Trophoblast cell (in vitro differentiated cells and primary cell): ENCODE measurements around the gene YWHAH.
A peak's percentile ranks its signal among the peaks of the same experiment; 100 is the strongest.

Source experiments
- DNase-seq, 2 donors: peaks; one replicate each; pipeline ENCODE4 v3.0.0-alpha.2; 2016
- H2AFZ ChIP-seq: 2 replicates; pipeline ENCODE4 v1.6.1; 2013; ENCODE audit warnings: low read length, moderate library complexity, mild to moderate bottlenecking; ENCODE audit not compliant: insufficient read depth, poor library complexity
- H2AK5ac ChIP-seq: 2 replicates; pipeline ENCODE4 v1.6.1; 2013; ENCODE audit warnings: mild to moderate bottlenecking, low read length
- H2BK120ac ChIP-seq: 2 replicates; pipeline ENCODE4 v1.6.1; 2013; ENCODE audit warnings: low read length, mild to moderate bottlenecking, moderate library complexity; ENCODE audit not compliant: insufficient read depth, poor library complexity
- H2BK12ac ChIP-seq: 2 replicates; pipeline ENCODE4 v1.6.1; 2013; ENCODE audit warnings: mild to moderate bottlenecking, low read length, moderate library complexity
- H2BK5ac ChIP-seq: 2 replicates; pipeline ENCODE4 v1.6.1; 2013; ENCODE audit warnings: low read length, low read depth, moderate library complexity, mild to moderate bottlenecking; ENCODE audit not compliant: poor library complexity
- H3K14ac ChIP-seq: 2 replicates; pipeline ENCODE4 v1.6.1; 2013; ENCODE audit warnings: mild to moderate bottlenecking, low read length
- H3K18ac ChIP-seq: 2 replicates; pipeline ENCODE4 v1.6.1; 2013; ENCODE audit warnings: mild to moderate bottlenecking, low read length
- H3K23ac ChIP-seq: 2 replicates; pipeline ENCODE4 v1.6.1; 2013; ENCODE audit warnings: low read length
- H3K27ac ChIP-seq: 2 replicates; pipeline ENCODE4 v1.5.1; 2013; ENCODE audit warnings: low read depth, mild to moderate bottlenecking, inconsistent platforms, low read length, moderate library complexity
- H3K27me3 ChIP-seq: 2 replicates; pipeline ENCODE4 v1.6.1; 2013; ENCODE audit warnings: inconsistent platforms, mild to moderate bottlenecking, low read length, moderate library complexity; ENCODE audit not compliant: insufficient read depth
- H3K36me3 ChIP-seq, 2 experiments: 1 replicate in 1 of 2; 2 replicates in 1 of 2; pipeline ENCODE4 v1.6.1; 2013; ENCODE audit warnings: low read length in 2 of 2, mild to moderate bottlenecking in 2 of 2, moderate library complexity in 1 of 2; ENCODE audit not compliant: insufficient read depth in 2 of 2, control insufficient read depth in 1 of 2
- H3K4ac ChIP-seq: 2 replicates; pipeline ENCODE4 v1.6.1; 2013; ENCODE audit warnings: low read depth, mild to moderate bottlenecking, low read length, moderate library complexity
- H3K4me1 ChIP-seq, 2 experiments: 1 replicate in 1 of 2; 2 replicates in 1 of 2; pipeline ENCODE4 v1.6.1; 2013; ENCODE audit warnings: low read length in 2 of 2, mild to moderate bottlenecking in 2 of 2, moderate library complexity in 1 of 2; ENCODE audit not compliant: insufficient read depth in 2 of 2, control insufficient read depth in 1 of 2
- H3K4me2 ChIP-seq: 2 replicates; pipeline ENCODE4 v1.6.1; 2013; ENCODE audit warnings: inconsistent platforms, mild to moderate bottlenecking, low read length, moderate library complexity
- H3K4me3 ChIP-seq: 2 replicates; pipeline ENCODE4 v1.5.1; 2013; ENCODE audit warnings: mild to moderate bottlenecking, low read depth, low read length, inconsistent platforms
- H3K79me1 ChIP-seq: one replicate; pipeline ENCODE4 v1.6.1; 2013; ENCODE audit warnings: low read length
- H3K79me2 ChIP-seq: 2 replicates; pipeline ENCODE4 v1.6.1; 2013; ENCODE audit warnings: low read length, mild to moderate bottlenecking; ENCODE audit not compliant: control insufficient read depth, insufficient read depth, poor library complexity
- H3K9ac ChIP-seq: 2 replicates; pipeline ENCODE4 v1.6.1; 2013; ENCODE audit warnings: mild to moderate bottlenecking, low read length
- H3K9me3 ChIP-seq: 2 replicates; pipeline ENCODE4 v1.6.1; 2013; ENCODE audit warnings: low read depth, mild to moderate bottlenecking, control low read depth, inconsistent platforms, low read length; ENCODE audit not compliant: insufficient read depth
- H4K12ac ChIP-seq: 2 replicates; pipeline ENCODE4 v1.6.1; 2013; ENCODE audit warnings: low read depth, mild to moderate bottlenecking, low read length, moderate library complexity
- H4K8ac ChIP-seq: 2 replicates; pipeline ENCODE4 v1.6.1; 2013; ENCODE audit warnings: low read depth, mild to moderate bottlenecking, low read length, moderate library complexity
- H4K91ac ChIP-seq: one replicate; pipeline ENCODE4 v1.6.1; 2013; ENCODE audit warnings: low read depth, mild to moderate bottlenecking, low read length, moderate library complexity
- WGBS: extraction: QIAGEN DNeasy Blood & Tissue Kit; methylation state at CpG from one replicate; pipeline ENCODE4 v1.1.7; 2013; ENCODE audit warnings: missing lambda C conversion rate; ENCODE audit not compliant: insufficient read length, insufficient coverage; ENCODE audit errors: extremely low coverage; 5-methylcytosine and 5-hydroxymethylcytosine counted together

The YWHAH gene

DNA sequence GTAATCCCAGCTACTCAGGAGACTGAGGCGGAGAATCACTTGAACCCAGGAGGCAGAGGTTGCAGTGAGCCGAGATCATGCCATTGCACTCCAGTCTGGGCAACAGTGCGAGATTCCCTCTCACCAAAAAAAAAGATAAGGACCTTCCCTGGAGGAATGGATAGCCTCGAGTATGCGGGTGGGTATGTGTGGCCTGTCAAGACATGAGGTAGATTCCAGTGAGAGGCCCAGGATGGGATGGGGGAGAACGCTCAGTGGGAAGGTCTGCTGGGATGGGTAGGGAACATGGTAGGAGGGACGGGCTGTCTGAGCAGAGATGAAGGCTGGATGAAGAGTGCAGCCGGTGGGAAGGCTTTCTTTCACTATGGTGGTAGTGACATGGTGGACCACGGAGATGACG, 39.0 kb upstream of the YWHAH start:
- H3K9ac ChIP-seq, result no peak overlapping the region
- H2BK5ac ChIP-seq, result no peak overlapping the region
- no peak overlapping the region for H3K23ac ChIP-seq
- H3K27me3 ChIP-seq, result no peaks in the 10 kb centered on the region
- H3K9me3 ChIP-seq, result no peaks in the 10 kb centered on the region
- no peak overlapping the region for H4K91ac ChIP-seq
- no peak overlapping the region for H2BK120ac ChIP-seq
- no peak overlapping the region for H2AK5ac ChIP-seq
- no peaks in the 10 kb centered on the region for H3K79me1 ChIP-seq
- H3K4me1 ChIP-seq, result peaks cover 0 to 2% of the 10 kb centered on the region in 2 experiments
- H3K36me3 ChIP-seq, result peaks cover 20 to 24% of the 10 kb centered on the region in 2 experiments
- no peaks in the 10 kb centered on the region for H3K79me2 ChIP-seq
- no peak overlapping the region for H3K27ac ChIP-seq
- H2AFZ ChIP-seq, result no peak overlapping the region
- no peak overlapping the region for H2BK12ac ChIP-seq
- no peak overlapping the region for H3K14ac ChIP-seq
- no peak overlapping the region for H3K18ac ChIP-seq
- H3K4ac ChIP-seq, result no peak overlapping the region
- H4K8ac ChIP-seq, result no peak overlapping the region
- DNase-seq, result peak; percentile 35 to 67
- no peak overlapping the region for H3K4me3 ChIP-seq
- H4K12ac ChIP-seq, result no peak overlapping the region
- H3K4me2 ChIP-seq, result no peak overlapping the region
- no CpG with 5 or more reads among the region's 10 CpGs for WGBS

GRCh38 chr22:31906086-31906485, 38.2 kb upstream of the YWHAH start:
- H2BK12ac ChIP-seq, result no peak overlapping the region
- no peak overlapping the region for H4K91ac ChIP-seq
- H3K4me1 ChIP-seq, result peaks cover 0 to 2% of the 10 kb centered on the region in 2 experiments
- no CpG with 5 or more reads among the region's 16 CpGs for WGBS
- no peak overlapping the region for H3K4me3 ChIP-seq
- no peak overlapping the region for H3K18ac ChIP-seq
- no peak overlapping the region for H3K23ac ChIP-seq
- no peak overlapping the region for H4K8ac ChIP-seq
- H3K27ac ChIP-seq, result no peak overlapping the region
- H2AFZ ChIP-seq, result no peak overlapping the region
- no peak overlapping the region for H3K4ac ChIP-seq
- no peaks in the 10 kb centered on the region for H3K79me1 ChIP-seq
- no peak overlapping the region for H3K14ac ChIP-seq
- H2BK120ac ChIP-seq, result no peak overlapping the region
- no peak overlapping the region for H3K4me2 ChIP-seq
- no peaks in the 10 kb centered on the region for H3K79me2 ChIP-seq
- no peak overlapping the region for H3K9ac ChIP-seq
- H3K9me3 ChIP-seq, result no peaks in the 10 kb centered on the region
- H2AK5ac ChIP-seq, result no peak overlapping the region
- H4K12ac ChIP-seq, result no peak overlapping the region
- peaks cover 20 to 24% of the 10 kb centered on the region in 2 experiments for H3K36me3 ChIP-seq
- no peak overlapping the region for H2BK5ac ChIP-seq
- H3K27me3 ChIP-seq, result no peaks in the 10 kb centered on the region
- DNase-seq, result no peak

DNA sequence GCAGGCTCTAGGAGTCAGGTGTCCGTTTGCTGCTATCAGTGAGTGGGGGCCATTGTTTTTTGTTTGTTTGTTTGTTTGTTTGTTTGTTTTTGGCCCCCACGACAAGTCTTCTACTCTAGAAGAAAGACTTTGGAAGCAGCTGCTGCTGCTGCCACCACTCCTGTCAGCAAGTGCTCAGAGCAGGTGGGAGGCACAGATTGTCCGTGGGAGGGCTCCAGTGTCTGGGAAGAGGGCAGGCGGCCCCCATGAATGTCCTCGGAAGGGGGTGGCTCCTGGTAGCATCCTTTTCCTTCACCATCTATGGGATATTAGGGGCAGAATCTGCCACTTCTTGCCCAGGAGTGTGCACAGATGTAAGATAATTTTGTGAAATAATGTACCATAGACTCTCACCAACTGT, 37.8 kb upstream of the YWHAH start:
- WGBS, result no CpG with 5 or more reads among the region's 5 CpGs
- Histone ChIP-seq H4K8ac (no peak overlapping the region), H3K27ac (no peak overlapping the region), H2AK5ac (no peak overlapping the region), H4K91ac (no peak overlapping the region), H3K9ac (no peak overlapping the region), H3K79me2 (no peaks in the 10 kb centered on the region), H3K14ac (no peak overlapping the region), H3K4ac (no peak overlapping the region), H3K36me3 (peaks cover 20 to 24% of the 10 kb centered on the region in 2 experiments), H4K12ac (no peak overlapping the region), H3K4me1 (peaks cover 0 to 2% of the 10 kb centered on the region in 2 experiments), H3K18ac (no peak overlapping the region), H2BK5ac (no peak overlapping the region), H3K4me3 (no peak overlapping the region), H3K23ac (no peak overlapping the region), H3K4me2 (no peak overlapping the region), H3K9me3 (no peaks in the 10 kb centered on the region), H2AFZ (no peak overlapping the region), H3K79me1 (no peaks in the 10 kb centered on the region), H2BK120ac (no peak overlapping the region), H3K27me3 (no peaks in the 10 kb centered on the region), H2BK12ac (no peak overlapping the region)
- DNase-seq, result no peak

DNA sequence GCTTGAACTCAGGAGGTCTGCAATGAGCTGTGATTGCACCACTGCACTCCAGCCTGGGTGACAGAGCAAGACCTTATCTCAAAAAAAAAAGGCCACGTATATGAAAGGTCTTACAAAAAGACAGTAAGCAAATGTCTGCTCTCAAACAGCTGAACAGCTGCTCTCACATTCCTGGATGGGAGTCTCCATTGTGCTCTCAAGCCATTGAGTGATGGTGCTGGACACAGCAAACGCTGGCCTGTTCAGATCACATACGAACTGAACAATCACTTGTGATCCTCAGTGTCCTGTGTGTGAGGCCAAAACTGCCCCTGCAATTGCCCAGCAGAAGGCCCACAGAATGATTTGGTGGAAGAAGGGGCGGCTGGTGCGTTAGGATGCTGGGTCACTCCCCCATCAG, 34.4 kb upstream of the YWHAH start:
- H3K9me3 ChIP-seq, result no peaks in the 10 kb centered on the region

More for the DNA sequence above, 34.4 kb upstream of the YWHAH start:
- WGBS, result no CpG with 5 or more reads among the region's 5 CpGs
- H3K18ac ChIP-seq, result no peak overlapping the region
- no peak overlapping the region for H2BK120ac ChIP-seq
- no peak for DNase-seq
- no peak overlapping the region for H2AFZ ChIP-seq
- no peak overlapping the region for H2AK5ac ChIP-seq
- H2BK12ac ChIP-seq, result no peak overlapping the region
- peaks cover 12 to 15% of the 10 kb centered on the region in 2 experiments for H3K36me3 ChIP-seq
- H2BK5ac ChIP-seq, result no peak overlapping the region
- no peak overlapping the region for H3K9ac ChIP-seq
- no peaks in the 10 kb centered on the region for H3K79me2 ChIP-seq
- H3K23ac ChIP-seq, result no peak overlapping the region
- no peak overlapping the region for H3K4ac ChIP-seq
- H3K27me3 ChIP-seq, result no peaks in the 10 kb centered on the region
- H3K4me3 ChIP-seq, result no peak overlapping the region
- no peak overlapping the region for H4K91ac ChIP-seq
- no peak overlapping the region for H3K4me2 ChIP-seq
- peaks cover 5 to 7% of the 10 kb centered on the region in 2 experiments for H3K4me1 ChIP-seq
- H3K27ac ChIP-seq, result no peak overlapping the region
- no peak overlapping the region for H4K8ac ChIP-seq
- no peak overlapping the region for H3K14ac ChIP-seq
- no peaks in the 10 kb centered on the region for H3K79me1 ChIP-seq
- no peak overlapping the region for H4K12ac ChIP-seq
